Aorta (tissue), 5 donors: ENCODE measurements around the gene SMU1. TPM values are rescaled to one million over a fixed set of nuclear protein-coding genes. Genes with fewer than 3 reads are reported as not detected.

ENCODE experiments used
- ATAC-seq: fragments of 200-7000 bp; cut with Tn5 transposase; one replicate; pipeline ENCODE4 v1.9.1; 2022; ENCODE audit warnings: moderate library complexity; ENCODE audit not compliant: low FRiP score
- DNase-seq, 2 donors: peaks; one replicate each; pipeline ENCODE4 v3.0.0-alpha.2; 2020
- H3K27ac ChIP-seq, 2 donors: one replicate each; pipeline ENCODE4 v1.5.1; 2013; ENCODE audit warnings: low read length in 2 of 2, mild to moderate bottlenecking in 2 of 2, moderate library complexity in 2 of 2, control low read depth in 1 of 2, inconsistent platforms in 1 of 2, low read depth in 1 of 2
- H3K27me3 ChIP-seq, 2 donors: one replicate each; pipeline ENCODE4 v1.6.1; 2013; ENCODE audit warnings: control low read depth in 1 of 2, low read length in 1 of 2, mild to moderate bottlenecking in 1 of 2, moderate library complexity in 1 of 2; ENCODE audit not compliant: insufficient read depth in 2 of 2, control insufficient read depth in 1 of 2
- H3K36me3 ChIP-seq, 2 donors: one replicate each; pipeline ENCODE4 v1.6.1; 2013; ENCODE audit warnings: control low read depth in 1 of 2, low read length in 1 of 2, mild to moderate bottlenecking in 1 of 2; ENCODE audit not compliant: insufficient read depth in 2 of 2, control insufficient read depth in 1 of 2
- H3K4me1 ChIP-seq, 2 donors: one replicate each; pipeline ENCODE4 v1.6.1; 2013; ENCODE audit warnings: low read length in 2 of 2, control low read depth in 1 of 2, mild to moderate bottlenecking in 1 of 2, moderate library complexity in 1 of 2; ENCODE audit not compliant: insufficient read depth in 2 of 2, control insufficient read depth in 1 of 2
- H3K4me3 ChIP-seq, 2 donors: one replicate each; pipeline ENCODE4 v1.5.1; 2013; ENCODE audit warnings: low read length in 2 of 2, control low read depth in 1 of 2, mild to moderate bottlenecking in 1 of 2
- H3K9me3 ChIP-seq: one replicate; pipeline ENCODE4 v1.6.1; 2013; ENCODE audit warnings: mild to moderate bottlenecking, low read length; ENCODE audit not compliant: control insufficient read depth
- whole genome bisulfite sequencing, 2 donors: extraction: QIAGEN DNeasy Blood & Tissue Kit; methylation state at CpG; one replicate each; pipeline ENCODE4 v1.1.7; 2013; 5-methylcytosine and 5-hydroxymethylcytosine counted together
- intact Hi-C, 2 donors: fragments of 100-400 bp; cut with DNase I; formaldehyde crosslinking; loops; one replicate each; pipeline versions ENCODE4 v1.14.2 to v1.15.0; 2022
- polyA plus RNA-seq, 2 donors: library from polyadenylated mRNA; stranded (reverse); fragments of 200-250 nt; gene quantifications; one replicate each; pipeline ENCODE4 v1.2.3, GENCODE V29; 2013
- total RNA-seq, 2 donors: library from RNA; stranded (reverse); fragmentation: NEBNext Ultra II Directional; extraction: Animal tissue kit (Norgen Biotek cat#: 25700); gene quantifications; one replicate each; pipeline ENCODE4 v1.2.1, GENCODE V29; 2021
- donor health status: healthy with polysubstance abuse.
- donor health status: Bipolar disorder and iron deficiency.
- donor health status: DM: no; HTN: no; CAD: no.
- donor health status: DM: no; HTN: no; CAD: no.
- donor health status: DM: yes; HTN: yes; CAD: no.

The SMU1 gene
- total and polyA plus RNA-seq, 4 donors, result 8.3 to 18.7 (median 12.1) TPM

GRCh38 chr9:33044162-33044673 is 32.3 kb downstream of the SMU1 start:
- intact Hi-C loops, result no loop called here
- Histone ChIP-seq H3K4me1 (peaks cover 0 to 4% of the 10 kb centered on the region in 2 donors), H3K36me3 (peaks cover 2 to 6% of the 10 kb centered on the region in 2 donors), H3K27ac (peak overlapping the region; percentile 54 to 78), H3K4me3 (peak overlapping the region; percentile 20 to 38), H3K27me3 (no peaks in the 10 kb centered on the region), H3K9me3 (no peaks in the 10 kb centered on the region)
- DNase-seq (peak; percentile 94 to 95), ATAC-seq (peak; percentile 93)
- 0% methylated on average over 41 of the region's 41 CpGs for WGBS, 2 donors

GRCh38 chr9:33043671-33044070 is 32.8 kb downstream of the SMU1 start:
- peaks cover 0 to 4% of the 10 kb centered on the region in 2 donors for H3K4me1 ChIP-seq
- intact Hi-C loops, result no loop called here
- no peaks in the 10 kb centered on the region for H3K27me3 ChIP-seq
- no peaks in the 10 kb centered on the region for H3K9me3 ChIP-seq
- WGBS, 2 donors, result 26 to 38% methylated on average over 8 of the region's 8 CpGs
- no peak for DNase-seq
- peaks cover 2 to 6% of the 10 kb centered on the region in 2 donors for H3K36me3 ChIP-seq
- H3K27ac ChIP-seq, result peak overlapping the region in 1 of 2 donors; percentile 52
- H3K4me3 ChIP-seq, result peak overlapping the region in 1 of 2 donors; percentile 20
- no peak for ATAC-seq

- Histone ChIP-seq H3K27me3 (no peaks in the 10 kb centered on the region), H3K36me3 (peaks cover 2 to 6% of the 10 kb centered on the region in 2 donors), H3K27ac (no peak overlapping the region), H3K9me3 (no peaks in the 10 kb centered on the region), H3K4me3 (no peak overlapping the region), H3K4me1 (peaks cover 0 to 4% of the 10 kb centered on the region in 2 donors)
- DNase-seq, result no peak
- intact Hi-C loops, result no loop called here
- ATAC-seq, result no peak
- WGBS, 2 donors, result 80 to 84% methylated on average over 8 of the region's 8 CpGs
Measured at GRCh38 chr9:33042473-33042872, 34.0 kb downstream of the SMU1 start.

GRCh38 chr9:33041432-33042188 is 34.9 kb downstream of the SMU1 start:
- H3K36me3 ChIP-seq, result peaks cover 4 to 11% of the 10 kb centered on the region in 2 donors
- no peak overlapping the region for H3K4me3 ChIP-seq
- intact Hi-C loops, result no loop called here
- H3K27ac ChIP-seq, result no peak overlapping the region
- ATAC-seq, result no peak
- H3K4me1 ChIP-seq, result peaks cover 0 to 4% of the 10 kb centered on the region in 2 donors
- no peaks in the 10 kb centered on the region for H3K9me3 ChIP-seq
- 81 to 87% methylated on average over 10 of the region's 10 CpGs for WGBS, 2 donors
- H3K27me3 ChIP-seq, result no peaks in the 10 kb centered on the region
- no peak for DNase-seq

- H3K4me3 ChIP-seq, result no peak overlapping the region
- no peaks in the 10 kb centered on the region for H3K27me3 ChIP-seq
- peaks cover 0 to 4% of the 10 kb centered on the region in 2 donors for H3K4me1 ChIP-seq
- intact Hi-C loops, result no loop called here
- no peak for DNase-seq
- H3K36me3 ChIP-seq, result peaks cover 6 to 17% of the 10 kb centered on the region in 2 donors
- WGBS, 2 donors, result 88 to 90% methylated on average over 9 of the region's 9 CpGs
- no peak for ATAC-seq
- H3K27ac ChIP-seq, result no peak overlapping the region
- H3K9me3 ChIP-seq, result no peaks in the 10 kb centered on the region
Measured at GRCh38 chr9:33040792-33041431, 35.6 kb downstream of the SMU1 start.

- Histone ChIP-seq H3K27ac (no peak overlapping the region), H3K4me1 (peaks cover 0 to 5% of the 10 kb centered on the region in 2 donors), H3K9me3 (no peaks in the 10 kb centered on the region), H3K36me3 (peaks cover 12 to 16% of the 10 kb centered on the region in 2 donors), H3K4me3 (peak overlapping the region in 1 of 2 donors; percentile 10), H3K27me3 (no peaks in the 10 kb centered on the region)
- intact Hi-C loops, result no loop called here
- ATAC-seq, result no peak
- no peak for DNase-seq
- WGBS, 2 donors, result 68 to 73% methylated on average over 5 of the region's 5 CpGs
Measured at GRCh38 chr9:33032865-33033264, 43.6 kb downstream of the SMU1 start.

- Histone ChIP-seq H3K4me1 (peaks cover 0 to 5% of the 10 kb centered on the region in 2 donors), H3K27me3 (no peaks in the 10 kb centered on the region), H3K36me3 (peaks cover 11 to 12% of the 10 kb centered on the region in 2 donors), H3K9me3 (no peaks in the 10 kb centered on the region), H3K27ac (no peak overlapping the region), H3K4me3 (no peak overlapping the region)
- intact Hi-C loops, result no loop called here
- ATAC-seq, result no peak
- 54 to 62% methylated on average over 1 of the region's 1 CpG for WGBS, 2 donors
- DNase-seq, result no peak
Measured at GRCh38 chr9:33032292-33032691, 44.2 kb downstream of the SMU1 start.

GRCh38 chr9:33030285-33030684 is 46.2 kb downstream of the SMU1 start:
- WGBS, 2 donors, result 76 to 77% methylated on average over 5 of the region's 5 CpGs

More at GRCh38 chr9:33030285-33030684, 46.2 kb downstream of the SMU1 start:
- DNase-seq (no peak), ATAC-seq (no peak)
- Histone ChIP-seq H3K36me3 (peaks cover 3 to 6% of the 10 kb centered on the region in 2 donors), H3K9me3 (no peaks in the 10 kb centered on the region), H3K4me3 (no peak overlapping the region), H3K4me1 (peaks cover 0 to 5% of the 10 kb centered on the region in 2 donors), H3K27me3 (no peaks in the 10 kb centered on the region), H3K27ac (peak overlapping the region in 1 of 2 donors; percentile 25)
- intact Hi-C loops, result no loop called here
